HG03432 (cell line): ENCODE measurements around the gene IFITM5.
"Not testable (repeated sequence)": the region's sequence is repeated elsewhere in the genome, so short reads cannot be mapped to it uniquely, and the experiment has no call there.

ENCODE experiments used
- ATAC-seq: cut with Tn5 transposase; IDR thresholded peaks from one replicate; pipeline ENCODE4 v1.9.1; 2021; ENCODE audit warnings: mild to moderate bottlenecking, moderate library complexity; ENCODE audit not compliant: unreplicated experiment

The IFITM5 gene

DNA sequence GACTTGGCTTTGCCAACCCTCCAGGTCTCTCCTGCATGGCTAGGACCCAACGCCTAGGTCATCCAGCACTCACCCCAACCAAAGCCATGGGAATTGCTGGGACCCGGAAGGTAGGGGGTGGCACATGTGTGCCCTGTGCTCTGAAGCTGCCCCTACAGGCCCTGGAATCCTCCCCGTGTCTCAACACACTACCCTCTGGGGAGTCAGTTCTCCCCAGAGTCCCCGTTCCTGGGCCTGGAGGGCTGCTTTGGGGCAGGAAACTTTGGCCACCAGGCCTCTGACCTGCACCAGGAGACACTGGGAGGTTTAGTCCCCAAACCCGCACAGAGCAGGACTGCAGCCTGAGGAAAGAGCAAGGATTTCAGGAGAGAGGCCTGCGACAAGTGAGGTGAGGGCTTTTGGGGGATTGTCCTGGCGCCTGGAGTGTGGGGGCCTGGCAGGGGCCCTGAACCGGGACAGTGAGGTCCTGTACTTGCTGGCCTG is 14.0 kb upstream of the IFITM5 start:
- no peak for ATAC-seq

DNA sequence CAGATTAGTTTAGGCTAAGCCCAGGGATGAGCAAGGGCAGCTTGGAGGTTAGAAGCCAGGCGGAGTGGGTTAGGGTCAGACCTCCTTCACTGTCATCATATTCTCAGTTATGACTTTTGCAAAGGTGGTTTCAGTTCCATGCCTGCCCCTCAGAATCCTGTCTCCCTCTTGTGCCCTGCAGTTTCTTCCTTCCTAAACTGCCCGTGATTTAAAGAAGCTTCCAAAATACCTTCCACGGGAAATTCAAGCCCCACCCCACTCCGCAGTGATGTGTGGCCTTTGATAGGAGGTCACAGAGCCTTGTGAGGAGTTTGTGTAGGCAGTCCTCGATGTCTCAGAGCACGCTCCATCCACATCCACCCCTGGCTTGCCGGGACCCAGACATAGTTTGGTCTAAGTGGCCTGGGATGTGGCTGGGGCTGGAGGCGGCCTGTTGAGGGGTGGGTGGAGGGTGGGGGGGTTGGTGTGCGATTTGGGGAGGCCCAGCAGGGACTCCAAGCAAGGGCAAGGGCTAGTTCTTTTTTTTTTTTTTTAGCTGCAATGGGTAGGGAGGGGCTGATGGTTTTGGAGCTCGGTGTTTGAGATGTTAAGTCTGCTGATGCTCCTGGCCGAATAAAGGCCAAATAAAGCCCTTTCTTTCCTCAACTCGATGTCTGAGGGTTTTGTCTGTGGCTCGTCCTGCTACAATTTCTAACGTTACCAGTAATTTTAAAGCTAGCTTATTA is 12.9 kb upstream of the IFITM5 start:
- no peak for ATAC-seq

DNA sequence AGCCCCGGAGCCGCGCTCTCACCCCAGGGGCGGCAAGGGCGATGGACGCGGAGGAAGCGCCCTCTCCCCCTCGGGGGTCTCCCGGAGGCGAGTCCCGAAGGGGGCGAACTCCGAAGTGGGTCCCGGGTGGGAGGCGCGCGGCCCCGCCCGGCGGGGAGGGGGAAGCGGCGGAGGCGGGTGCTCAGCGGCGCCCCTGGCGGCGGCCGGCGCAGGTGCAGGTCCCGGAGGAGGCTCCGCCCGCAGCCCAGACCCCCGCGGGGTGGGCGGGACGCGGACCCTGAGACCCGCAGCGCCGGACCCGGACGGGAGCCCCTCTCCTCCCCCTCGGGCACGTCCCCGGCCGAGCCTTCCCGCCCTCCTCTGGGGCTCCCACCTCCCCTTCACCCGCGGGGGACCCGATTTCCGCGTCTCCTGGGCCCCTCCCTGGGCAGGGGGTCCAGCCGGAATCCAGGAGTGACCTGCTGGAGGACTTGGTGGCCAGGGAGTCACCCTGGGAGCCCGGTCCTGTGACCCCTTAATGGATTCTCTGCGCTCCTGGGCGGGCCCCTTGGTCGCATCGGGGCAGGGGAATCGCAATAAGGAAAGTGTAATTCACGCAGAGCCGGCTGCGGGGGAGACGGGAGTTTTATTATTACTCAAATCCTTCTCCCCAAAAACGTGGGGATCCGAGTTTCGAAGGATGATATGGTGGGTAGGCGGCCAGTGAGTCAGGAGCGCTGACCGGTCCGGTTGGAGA is 11.9 kb upstream of the IFITM5 start:
- ATAC-seq, result peak; percentile 43

DNA sequence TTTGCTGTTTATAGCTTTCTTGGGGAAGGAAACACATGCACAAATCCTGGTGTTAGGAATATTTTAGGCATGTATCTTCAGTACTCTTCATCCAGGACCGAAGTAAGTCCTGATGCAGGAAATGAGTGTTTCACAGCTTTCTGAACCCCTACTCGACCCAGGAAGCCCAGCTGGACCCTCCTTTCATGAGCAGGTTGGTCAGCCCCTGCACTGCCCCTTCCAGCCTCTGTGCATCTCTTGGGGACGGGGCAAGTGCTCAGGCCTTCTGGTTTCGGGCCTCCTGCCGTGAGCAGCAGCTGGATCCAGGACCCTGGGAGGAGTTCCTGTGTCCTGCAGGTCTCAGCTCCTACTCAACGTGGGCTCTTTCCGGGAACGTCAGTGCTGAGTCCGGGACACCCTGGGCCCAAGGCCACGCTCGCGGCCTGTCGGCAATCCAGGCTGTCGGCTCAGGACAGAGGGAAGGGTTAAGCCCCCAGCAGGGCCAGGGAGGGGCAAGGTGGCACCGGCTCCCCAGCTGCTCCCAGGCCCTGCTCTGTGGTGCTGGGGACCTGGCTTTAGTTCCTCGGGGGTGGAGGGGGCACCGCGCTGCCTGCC is 10.8 kb upstream of the IFITM5 start:
- not testable (repeated sequence) for ATAC-seq

DNA sequence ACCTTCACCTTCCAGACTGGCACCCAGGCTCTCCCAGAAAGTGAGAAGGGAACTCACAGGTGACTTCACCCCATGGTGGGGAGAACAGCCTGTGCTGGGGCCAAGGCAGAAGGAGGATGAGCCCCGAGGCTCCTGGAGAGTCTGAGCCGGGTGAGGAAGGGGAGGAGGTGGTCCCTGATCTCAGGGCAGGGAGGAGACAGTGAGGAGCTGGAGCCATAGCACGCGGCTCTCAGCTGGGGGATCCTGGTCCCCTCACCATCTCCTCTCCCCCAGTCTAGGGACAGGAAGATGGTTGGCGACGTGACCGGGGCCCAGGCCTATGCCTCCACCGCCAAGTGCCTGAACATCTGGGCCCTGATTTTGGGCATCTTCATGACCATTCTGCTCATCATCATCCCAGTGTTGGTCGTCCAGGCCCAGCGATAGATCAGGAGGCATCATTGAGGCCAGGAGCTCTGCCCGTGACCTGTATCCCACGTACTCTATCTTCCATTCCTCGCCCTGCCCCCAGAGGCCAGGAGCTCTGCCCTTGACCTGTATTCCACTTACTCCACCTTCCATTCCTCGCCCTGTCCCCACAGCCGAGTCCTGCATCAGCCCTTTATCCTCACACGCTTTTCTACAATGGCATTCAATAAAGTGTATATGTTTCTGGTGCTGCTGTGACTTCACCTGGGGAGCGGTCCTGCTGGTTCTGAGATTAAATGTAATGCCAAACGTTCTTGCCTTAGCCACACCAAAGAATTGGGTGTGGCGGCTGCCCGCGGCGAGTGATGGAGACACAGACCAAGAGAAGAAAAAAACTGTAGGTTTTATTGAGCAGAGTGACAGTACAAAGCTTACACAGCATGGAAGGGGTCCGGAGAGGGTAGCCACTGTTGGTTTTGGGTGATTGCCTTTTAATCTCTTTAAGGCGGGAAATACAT is 9.7 kb upstream of the IFITM5 start:
- ATAC-seq, result not testable (repeated sequence)

DNA sequence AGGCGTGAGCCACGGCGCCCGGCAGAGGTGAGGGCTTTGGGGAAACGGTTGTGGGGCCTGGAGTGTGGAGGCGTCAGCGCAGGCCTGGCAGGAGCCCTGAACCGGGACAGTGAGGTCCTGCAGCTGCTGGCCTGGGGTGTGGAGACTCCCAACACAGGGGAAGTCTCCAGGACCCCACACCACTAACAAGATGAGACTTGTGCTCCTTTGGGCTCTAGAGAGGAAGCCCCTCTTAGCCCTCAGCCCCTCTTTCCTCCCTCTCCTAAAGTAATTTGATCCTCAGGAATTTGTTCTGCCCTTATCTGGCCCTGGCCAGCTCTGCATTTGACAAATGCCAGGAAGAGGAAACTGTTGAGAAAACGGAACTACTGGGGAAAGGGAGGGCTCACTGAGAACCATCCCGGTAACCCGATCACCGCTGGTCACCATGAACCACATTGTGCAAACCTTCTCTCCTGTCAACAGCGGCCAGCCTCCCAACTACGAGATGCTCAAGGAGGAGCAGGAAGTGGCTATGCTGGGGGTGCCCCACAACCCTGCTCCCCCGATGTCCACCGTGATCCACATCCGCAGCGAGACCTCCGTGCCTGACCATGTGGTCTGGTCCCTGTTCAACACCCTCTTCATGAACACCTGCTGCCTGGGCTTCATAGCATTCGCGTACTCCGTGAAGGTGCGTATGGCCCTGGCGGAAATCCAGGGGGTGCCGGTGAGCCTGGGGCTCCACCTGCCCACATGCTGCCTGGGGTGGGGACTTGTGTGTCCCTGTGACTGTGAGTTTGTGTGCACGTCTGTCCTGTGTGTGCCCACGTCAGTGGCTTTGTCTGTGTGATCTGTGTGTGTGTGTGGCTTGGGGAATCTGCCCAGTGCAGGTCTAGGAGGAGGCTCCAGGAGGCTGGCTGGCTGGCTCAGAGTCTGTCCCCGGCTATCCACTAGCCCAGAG is 8.7 kb upstream of the IFITM5 start, which contains the start of gene IFITM2:
TSS of gene IFITM2 (plus strand) at position 51 of the 943 bp plus-strand sequence. CDS start at position 428, 377 bp downstream.
- not testable (repeated sequence) for ATAC-seq

DNA sequence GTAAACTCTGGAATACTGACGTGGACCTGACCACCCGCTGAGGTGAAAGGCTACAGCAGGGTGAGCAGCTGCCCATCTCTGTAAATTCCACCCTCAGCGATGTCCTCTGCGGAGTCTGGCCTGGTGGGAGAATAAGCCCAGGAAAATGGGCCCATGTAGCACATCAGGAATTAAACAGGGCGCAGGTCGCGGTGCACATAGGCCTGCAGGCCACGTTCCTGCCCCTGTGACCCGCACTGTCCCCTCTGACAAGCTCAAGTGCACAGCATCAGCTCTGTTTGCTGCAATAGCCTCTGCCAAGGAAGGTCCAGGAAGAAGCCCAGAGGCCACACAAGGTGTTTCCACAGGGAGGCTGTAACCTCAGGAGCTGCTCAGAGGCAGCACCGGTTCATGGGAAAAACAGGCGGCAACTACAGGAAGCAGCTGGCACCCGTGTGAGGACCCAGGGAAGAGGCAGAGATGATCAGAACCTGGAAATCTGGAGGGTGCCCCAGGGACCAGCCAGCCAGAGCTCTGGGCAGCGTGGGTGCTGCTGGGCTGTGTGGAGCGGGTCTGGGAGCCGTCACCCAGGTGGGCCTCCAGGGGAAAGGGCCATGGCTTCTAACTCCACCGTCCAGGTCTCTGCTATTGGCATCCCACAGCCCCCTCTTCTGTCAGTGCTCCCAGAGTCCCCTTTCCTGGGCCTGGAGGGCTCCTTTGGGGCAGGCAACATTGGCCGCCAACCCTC is 7.5 kb upstream of the IFITM5 start:
- ATAC-seq, result no peak

DNA sequence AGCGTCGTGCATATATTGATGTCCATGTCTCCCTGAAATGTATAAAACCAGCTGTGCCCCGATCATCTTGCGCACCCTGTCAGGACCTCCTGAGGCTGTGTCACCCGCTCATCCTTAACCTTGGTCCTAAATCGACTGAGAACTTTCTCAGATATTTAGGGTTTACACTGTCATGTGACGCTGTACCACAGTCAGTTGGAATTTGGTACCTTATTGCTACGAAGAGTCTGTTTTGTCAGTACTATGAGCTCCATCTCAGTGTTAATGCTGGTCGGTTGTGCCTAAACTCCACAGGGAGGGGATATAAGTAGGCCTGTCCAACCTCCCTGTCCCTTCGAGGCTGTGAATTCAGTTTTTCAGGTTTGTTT is 6.5 kb upstream of the IFITM5 start:
- no peak for ATAC-seq

DNA sequence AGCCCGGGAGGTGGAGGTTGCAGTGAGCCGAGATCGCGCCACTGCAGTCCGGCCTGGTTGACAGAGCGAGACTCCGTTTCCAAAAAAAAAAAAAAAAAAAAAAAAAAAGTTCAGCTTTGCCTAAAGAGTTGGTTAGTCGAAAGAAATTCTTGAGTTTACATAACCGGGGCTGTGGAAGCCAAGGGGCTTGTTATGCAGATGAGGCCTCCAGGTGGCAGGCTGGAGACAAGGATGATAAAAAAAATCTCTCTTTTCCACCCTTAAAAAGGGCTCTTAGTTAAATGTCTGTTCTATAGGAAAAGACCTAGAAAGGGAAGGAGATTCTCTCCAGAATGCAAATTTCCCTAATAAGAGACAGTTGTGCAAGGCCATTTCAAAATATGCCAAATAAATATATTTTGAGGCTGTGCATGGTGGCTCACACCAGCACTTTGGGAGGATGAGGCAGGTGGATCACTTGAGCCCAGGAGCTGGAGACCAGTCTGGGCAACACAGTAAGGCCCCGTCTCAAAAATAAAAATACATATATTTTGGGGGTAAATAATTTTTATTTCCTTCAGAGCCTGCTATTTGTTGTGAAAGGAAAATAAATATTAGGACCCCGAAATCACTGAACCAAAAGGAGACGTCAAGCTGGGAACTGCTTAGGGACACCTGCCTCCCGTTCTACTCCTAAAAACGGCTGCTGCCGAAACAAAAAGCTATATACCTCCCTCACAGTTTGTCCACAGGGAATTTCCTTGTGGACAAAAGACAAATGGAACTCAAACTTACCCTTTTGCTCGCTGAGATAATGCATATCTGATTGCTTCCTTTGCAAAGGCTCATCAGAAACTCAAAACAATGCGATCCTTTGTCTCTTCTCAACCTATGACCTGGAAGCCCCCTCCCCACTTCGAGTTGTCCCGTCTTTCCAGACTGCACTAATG is 5.9 kb upstream of the IFITM5 start:
- no peak for ATAC-seq

DNA sequence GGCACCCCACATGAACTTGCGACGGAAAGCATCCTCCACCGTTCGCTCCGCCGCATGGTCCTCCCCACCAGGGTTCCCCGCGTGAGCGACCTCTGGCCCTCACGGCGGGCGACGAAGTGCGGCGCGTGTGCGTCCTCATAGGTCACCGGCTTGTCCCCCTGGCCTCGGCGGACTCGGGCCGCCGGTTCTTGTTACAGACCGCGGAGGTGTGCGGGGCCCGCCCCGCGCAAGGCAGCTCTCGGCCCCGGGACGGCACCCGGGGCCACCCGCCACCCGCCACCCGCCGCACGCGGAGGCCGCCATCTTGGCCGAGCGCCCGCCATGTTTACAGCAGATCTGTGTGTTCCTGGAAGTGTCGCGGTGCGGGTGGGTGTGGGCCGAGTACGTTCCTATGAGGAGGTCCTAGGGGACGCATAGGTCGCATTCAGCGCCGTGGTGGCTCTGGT is 4.8 kb upstream of the IFITM5 start:
- no peak for ATAC-seq

DNA sequence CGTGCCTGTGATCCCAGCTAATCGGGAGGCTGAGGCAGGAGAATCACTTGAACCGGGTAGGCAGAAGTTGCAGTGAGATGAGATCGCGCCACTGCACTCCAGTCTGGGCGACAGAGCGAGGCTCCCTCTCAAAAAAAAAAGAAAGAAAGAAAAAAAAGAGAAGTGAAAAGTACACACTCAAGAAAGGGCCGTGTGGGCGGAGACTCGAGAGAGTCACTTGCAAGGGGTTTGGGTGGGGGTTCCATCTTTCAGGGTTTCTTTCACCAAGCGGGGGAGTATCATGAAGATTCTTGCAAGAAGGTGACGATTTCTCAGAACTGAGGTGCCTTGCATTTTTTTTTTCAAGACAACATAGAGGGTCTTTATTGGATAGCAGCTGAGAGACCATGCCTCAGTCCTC is 4.0 kb upstream of the IFITM5 start:
- no peak for ATAC-seq

DNA sequence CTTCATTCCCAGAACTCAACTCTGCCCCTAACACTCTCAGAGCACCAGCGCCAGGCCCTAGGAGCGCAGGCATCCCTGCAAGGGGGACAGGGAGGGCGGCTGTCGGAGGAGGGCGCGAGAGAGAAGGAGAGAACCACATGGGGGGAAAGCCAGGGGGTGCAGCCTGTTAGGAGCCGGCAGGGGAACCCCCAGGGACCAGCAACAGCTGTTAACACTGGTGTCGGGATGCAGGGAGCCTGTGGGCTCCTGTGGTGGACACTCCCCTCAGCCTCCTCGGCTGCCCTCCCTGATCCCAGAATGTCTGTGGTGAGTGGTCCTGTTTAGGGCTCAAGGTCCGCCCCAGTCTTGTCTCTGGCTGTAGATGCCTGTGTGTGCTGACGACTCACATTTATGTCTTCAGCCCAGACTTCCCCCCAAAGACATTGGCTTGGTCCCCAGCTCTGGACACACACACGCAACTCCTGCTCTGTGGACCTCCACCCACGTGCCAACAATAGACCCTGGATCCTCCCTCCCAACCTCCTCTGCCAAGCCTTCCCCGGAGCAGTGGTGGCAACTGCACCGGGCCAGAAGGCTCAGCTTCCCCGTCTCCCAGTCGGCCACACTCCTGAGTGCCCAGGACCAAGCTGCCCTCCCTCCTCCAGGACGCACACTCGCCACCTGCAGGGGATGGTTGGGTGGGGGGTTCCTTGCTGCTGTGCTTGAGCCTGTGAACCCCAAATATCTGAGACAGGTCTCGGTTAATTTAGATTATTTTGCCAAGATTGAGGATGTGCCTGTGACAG is 817 bp upstream of the IFITM5 start:
- no peak for ATAC-seq

DNA sequence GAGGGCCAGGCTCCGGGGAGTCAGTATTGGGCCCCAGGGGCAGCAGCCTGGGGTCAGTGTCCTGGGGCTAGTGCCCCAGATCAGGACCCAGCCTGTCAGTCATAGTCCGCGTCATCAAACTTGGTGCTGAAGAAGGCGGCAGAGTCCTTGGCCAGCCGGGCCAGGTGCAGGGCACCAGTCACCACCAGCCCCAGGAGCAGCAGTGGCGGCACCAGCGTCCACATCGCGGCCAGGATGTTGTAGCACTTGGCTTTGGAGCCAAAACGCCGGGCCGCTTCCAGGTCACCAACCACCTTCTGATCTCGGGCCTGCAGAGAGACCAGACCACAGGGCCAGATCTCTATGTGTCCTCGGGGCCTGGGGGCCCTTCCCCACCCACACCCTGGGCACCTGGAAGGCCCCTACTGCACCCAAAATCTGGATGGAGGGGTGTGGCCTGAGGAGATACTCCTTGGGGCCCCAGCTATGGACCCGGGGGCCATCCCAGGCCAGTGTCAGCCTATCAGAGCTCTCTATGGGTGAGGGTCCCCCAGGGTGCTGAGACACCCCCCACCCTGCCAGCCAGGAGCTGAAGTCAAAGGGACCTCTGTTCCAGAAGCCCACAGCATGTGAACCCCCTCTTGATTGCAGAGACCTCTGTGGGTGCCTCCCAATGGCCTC is 790 bp downstream of the IFITM5 start:
- ATAC-seq, result no peak

DNA sequence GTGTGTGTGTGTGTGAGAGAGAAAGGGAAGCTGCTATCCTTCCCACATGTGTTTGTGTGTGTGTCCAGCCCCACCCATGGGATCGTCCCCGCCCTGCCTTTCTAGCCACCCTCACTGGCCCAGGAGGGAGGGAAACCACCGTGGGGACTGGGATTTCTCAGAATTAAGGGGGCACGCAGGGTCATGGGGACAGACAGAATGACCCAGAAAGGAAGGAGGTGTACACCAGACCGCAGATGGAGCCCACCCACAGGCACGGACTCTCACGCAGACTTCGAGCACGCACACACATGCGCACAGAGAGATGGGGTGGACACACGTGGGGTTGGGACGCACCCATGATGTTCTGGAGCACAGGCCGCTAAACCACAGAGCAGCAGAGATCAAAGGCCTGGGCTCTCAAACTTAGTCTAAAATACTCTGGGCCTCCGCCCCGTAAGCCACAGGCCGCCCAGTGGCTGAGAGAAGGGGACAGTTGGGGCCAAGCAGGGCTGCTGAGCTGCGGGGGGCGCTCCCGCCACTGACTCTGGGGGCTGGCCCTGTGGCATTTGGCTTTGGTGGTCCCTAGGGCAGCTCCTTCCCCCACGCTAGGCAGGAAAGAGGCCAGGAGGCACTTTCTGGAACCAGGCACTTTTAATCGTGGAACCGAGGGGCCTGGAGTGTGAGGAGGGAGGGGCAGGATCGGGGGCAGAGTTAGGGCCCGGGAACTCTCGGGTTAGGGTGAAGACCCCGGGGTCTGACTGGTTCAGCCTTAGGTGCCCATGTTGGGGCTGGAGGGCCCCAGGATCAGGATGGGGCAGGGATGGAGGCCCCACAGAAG is 1.5 kb downstream of the IFITM5 start:
- ATAC-seq, result no peak

DNA sequence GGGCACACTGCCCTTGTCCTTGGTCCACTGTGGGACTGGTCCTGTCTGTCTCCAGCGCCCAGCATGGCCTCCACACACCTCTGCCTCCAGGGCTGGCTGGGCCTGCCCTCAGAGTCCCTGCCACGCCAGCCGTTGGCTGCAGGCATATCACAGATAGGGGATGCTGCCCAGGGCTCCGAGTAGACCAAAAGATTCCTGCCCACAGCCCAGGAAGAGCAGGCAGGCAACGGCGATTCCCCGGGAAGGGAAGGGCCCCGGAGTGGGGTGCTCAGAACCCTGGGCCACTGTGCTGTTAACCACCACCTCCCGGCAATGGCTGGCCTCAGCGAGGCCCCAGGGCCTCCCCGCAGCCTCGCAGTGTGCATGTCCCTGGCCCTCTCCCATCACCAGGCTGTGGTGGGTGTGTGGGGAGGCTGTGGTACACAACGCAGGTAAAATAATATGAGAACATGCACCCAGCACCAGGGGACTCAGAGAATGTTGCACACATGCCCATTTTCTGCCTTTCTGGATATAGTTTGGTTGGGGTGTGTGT is 2.2 kb downstream of the IFITM5 start:
- no peak for ATAC-seq
